Peyer's patch (tissue), 4 donors: ENCODE results near the gene ASB15. TPM values are rescaled to one million over a fixed set of nuclear protein-coding genes. Genes with fewer than 3 reads are reported as not detected.

ENCODE experiments used
- DNase-seq, 3 donors: peaks; one replicate each; pipeline ENCODE4 v3.0.0-alpha.2; 2017 to 2019
- H3K27ac ChIP-seq, 4 donors: fragments of 200-600 bp; sonication (generic); one replicate each; pipeline ENCODE4 v1.5.1; 2016 to 2019
- H3K27me3 ChIP-seq, 2 donors: fragments of 200-600 bp; sonication (generic); one replicate each; pipeline ENCODE4 v1.5.1; 2019
- H3K36me3 ChIP-seq, 3 donors: fragments of 200-600 bp; sonication (generic); one replicate each; pipeline ENCODE4 v1.5.1; 2016 to 2019
- H3K4me1 ChIP-seq, 4 donors: fragments of 200-600 bp; sonication (generic); one replicate each; pipeline ENCODE4 v1.5.1; 2016 to 2019
- H3K4me3 ChIP-seq, 4 donors: fragments of 200-600 bp; sonication (generic); 1 replicate in 3 of 4; 2 replicates in 1 of 4; pipeline ENCODE4 v1.5.1; 2016 to 2019; ENCODE audit warnings: mild to moderate bottlenecking in 1 of 4
- H3K9me3 ChIP-seq, 4 donors: fragments of 200-600 bp; sonication (generic); one replicate each; pipeline ENCODE4 v1.5.1; 2016 to 2019; ENCODE audit warnings: mild to moderate bottlenecking in 1 of 4
- CTCF ChIP-seq, 6 experiments: fragments of 450-650 bp in 4 of 6; fragments of 200-600 bp in 2 of 6; sonication (generic) in 1 of 6; IDR thresholded peaks; one replicate each; pipeline ENCODE4 v1.5.1; 2017 to 2019; ENCODE audit warnings: antibody characterized with exemption in 6 of 6, mild to moderate bottlenecking in 3 of 6, moderate library complexity in 1 of 6
- POLR2A ChIP-seq, 2 donors: fragments of 450-650 bp; IDR thresholded peaks; one replicate each; pipeline ENCODE4 v1.5.1; 2017; ENCODE audit warnings: antibody characterized with exemption in 2 of 2, mild to moderate bottlenecking in 2 of 2, moderate library complexity in 2 of 2
- total RNA-seq, 4 donors: library from RNA; depleted of rRNA; stranded (reverse); fragments of >200 nt; gene quantifications; one replicate each; pipeline ENCODE4 v1.1.0, GENCODE V29; 2016

Gene ASB15
- total RNA-seq, 4 donors from 2014 or later, result not detected

DNA sequence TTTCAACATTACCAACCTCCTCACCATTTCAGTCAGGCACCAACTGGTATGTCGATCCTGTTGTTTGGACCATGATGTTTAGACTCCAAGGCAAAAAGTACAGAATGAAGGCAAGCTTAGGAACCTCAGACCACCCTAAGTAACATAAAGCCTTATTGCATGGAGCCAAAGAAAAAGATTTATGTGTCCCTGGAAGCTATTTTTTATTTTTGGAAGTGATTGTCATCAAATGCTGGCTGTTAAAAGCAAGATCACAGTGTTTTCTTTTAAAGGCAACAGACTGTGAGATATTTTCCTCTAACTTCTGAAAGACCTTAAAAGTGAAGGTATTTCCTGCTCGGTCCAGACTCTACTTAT lies 8.2 kb downstream of the ASB15 start:
- Histone ChIP-seq H3K27me3 (no peaks in the 10 kb centered on the region), H3K4me3 (no peak overlapping the region), H3K27ac (no peak overlapping the region), H3K36me3 (no peaks in the 10 kb centered on the region), H3K4me1 (no peaks in the 10 kb centered on the region), H3K9me3 (no peaks in the 10 kb centered on the region)
- TF ChIP-seq CTCF (IDR thresholded peaks at IDR 0.05) (no peak), POLR2A (IDR thresholded peaks at IDR 0.05) (no peak)
- no peak for DNase-seq

DNA sequence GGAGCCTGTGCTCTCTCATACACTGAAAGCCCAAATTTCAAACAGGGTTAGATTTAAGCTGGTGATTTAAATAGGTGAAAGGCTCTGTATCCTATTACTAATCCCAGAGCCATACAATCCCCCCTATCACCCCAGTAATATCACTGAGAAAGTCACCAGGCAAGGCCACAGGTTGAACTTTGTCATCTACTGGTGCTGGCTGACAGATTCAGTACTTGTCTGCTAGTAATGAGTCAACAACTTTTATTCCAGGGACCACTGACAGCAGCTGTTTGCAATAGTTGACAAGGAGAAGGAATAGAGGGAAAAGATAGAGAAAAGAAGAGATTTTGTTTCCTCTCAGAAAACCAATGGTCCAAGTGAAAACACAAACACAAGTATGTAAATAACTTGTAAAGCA lies 10.4 kb downstream of the ASB15 start:
- H3K4me3 ChIP-seq, result no peak overlapping the region
- H3K27me3 ChIP-seq, result no peaks in the 10 kb centered on the region
- no peaks in the 10 kb centered on the region for H3K9me3 ChIP-seq
- no peak overlapping the region for H3K27ac ChIP-seq
- no peak for DNase-seq
- H3K4me1 ChIP-seq, result no peaks in the 10 kb centered on the region
- H3K36me3 ChIP-seq, result no peaks in the 10 kb centered on the region
- TF ChIP-seq POLR2A (IDR thresholded peaks at IDR 0.05), result no peak
- TF ChIP-seq CTCF (IDR thresholded peaks at IDR 0.05), result no peak

- H3K27ac ChIP-seq, result no peak overlapping the region
- H3K9me3 ChIP-seq, result no peaks in the 10 kb centered on the region
- DNase-seq, result no peak
- H3K4me1 ChIP-seq, result no peaks in the 10 kb centered on the region
- no peaks in the 10 kb centered on the region for H3K36me3 ChIP-seq
- H3K27me3 ChIP-seq, result no peaks in the 10 kb centered on the region
- H3K4me3 ChIP-seq, result no peak overlapping the region
- TF ChIP-seq POLR2A (IDR thresholded peaks at IDR 0.05), result no peak
- no peak for TF ChIP-seq CTCF (IDR thresholded peaks at IDR 0.05)
Measured at GRCh38 chr7:123615344-123615743, 13.7 kb downstream of the ASB15 start.

DNA sequence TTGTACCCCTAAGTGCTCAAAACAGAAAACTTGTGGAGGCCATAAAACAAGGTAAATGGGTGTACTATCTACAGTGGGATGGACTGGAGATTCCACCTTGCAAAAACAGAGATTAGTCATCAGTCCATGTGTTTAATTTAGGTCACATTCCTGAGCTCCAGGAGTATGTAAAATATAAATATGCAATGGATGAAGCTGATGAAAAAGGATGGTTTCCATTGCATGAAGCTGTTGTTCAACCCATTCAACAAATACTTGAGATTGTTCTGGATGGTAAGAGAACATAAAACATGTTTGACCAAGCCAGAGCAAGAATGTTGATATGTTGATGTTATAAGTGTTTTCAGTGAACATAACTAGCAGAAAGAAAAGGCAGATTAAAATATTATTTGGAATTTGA lies 14.6 kb downstream of the ASB15 start:
- Histone ChIP-seq H3K36me3 (no peaks in the 10 kb centered on the region), H3K27me3 (no peaks in the 10 kb centered on the region), H3K27ac (no peak overlapping the region), H3K4me3 (no peak overlapping the region), H3K9me3 (no peaks in the 10 kb centered on the region), H3K4me1 (no peaks in the 10 kb centered on the region)
- no peak for DNase-seq
- TF ChIP-seq CTCF (IDR thresholded peaks at IDR 0.05) (no peak), POLR2A (IDR thresholded peaks at IDR 0.05) (no peak)

- Histone ChIP-seq H3K36me3 (no peaks in the 10 kb centered on the region), H3K4me3 (no peak overlapping the region), H3K27ac (no peak overlapping the region), H3K27me3 (no peaks in the 10 kb centered on the region), H3K9me3 (no peaks in the 10 kb centered on the region), H3K4me1 (no peaks in the 10 kb centered on the region)
- TF ChIP-seq POLR2A (IDR thresholded peaks at IDR 0.05), result no peak
- no peak for DNase-seq
Measured at GRCh38 chr7:123621707-123622106, 20.1 kb downstream of the ASB15 start.

DNA sequence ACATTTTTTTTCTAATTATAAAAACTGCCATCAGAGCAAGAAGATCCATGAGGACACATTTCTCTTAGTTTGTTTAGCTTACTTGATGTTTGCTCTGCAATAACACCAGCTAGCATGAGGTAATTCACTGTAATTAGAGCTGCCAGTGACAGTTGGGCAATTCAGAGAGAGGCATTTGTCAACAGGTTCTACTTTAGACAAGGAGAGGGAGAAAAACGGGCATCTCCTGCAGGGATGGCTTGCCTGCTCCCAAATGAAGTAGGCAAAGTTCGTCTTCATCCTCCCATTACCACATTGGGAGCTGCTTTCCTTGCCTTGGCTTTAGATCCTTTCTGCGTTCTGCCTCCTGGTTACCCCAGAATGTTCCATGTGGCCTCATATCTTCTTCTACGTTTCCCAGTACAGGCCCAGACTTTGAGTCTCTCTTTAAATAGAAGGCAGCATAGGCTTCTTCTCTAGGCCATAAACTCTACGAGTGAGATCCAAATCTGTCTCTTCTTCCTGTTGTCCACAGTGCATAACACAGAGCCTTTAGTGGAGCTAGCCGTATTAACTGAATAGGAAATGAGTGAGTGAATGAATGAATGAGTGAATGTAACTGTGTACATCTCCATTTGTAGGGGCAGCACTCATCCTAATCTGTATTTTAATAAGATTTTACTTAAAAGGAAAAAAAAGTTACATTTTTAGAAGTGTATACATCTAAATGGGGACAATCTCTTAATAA lies 21.2 kb downstream of the ASB15 start:
- no peaks in the 10 kb centered on the region for H3K4me1 ChIP-seq
- H3K27ac ChIP-seq, result no peak overlapping the region
- no peaks in the 10 kb centered on the region for H3K9me3 ChIP-seq
- no peak overlapping the region for H3K4me3 ChIP-seq
- no peak for TF ChIP-seq POLR2A (IDR thresholded peaks at IDR 0.05)
- no peak for TF ChIP-seq CTCF (IDR thresholded peaks at IDR 0.05)
- DNase-seq, result no peak
- no peaks in the 10 kb centered on the region for H3K27me3 ChIP-seq
- H3K36me3 ChIP-seq, result no peaks in the 10 kb centered on the region
